Measurements from ENCODE around the gene NSDHL. TPM values are rescaled to one million over a fixed set of nuclear protein-coding genes. Genes with fewer than 3 reads are reported as not detected.

The NSDHL gene
- polyA plus RNA-seq, 3 donors, result 8.2 to 21.3 (median 19.9) TPM

GRCh38 chrX:152822383-152823086 lies 8.3 kb upstream of the NSDHL start:
- 100% methylated on average over 2 of the region's 6 CpGs for WGBS (ENCODE audit: insufficient coverage)
- Histone ChIP-seq H3K4me2 (replicated peaks; ENCODE audit: extremely low read depth, low read length, poor library complexity, severe bottlenecking) (no peak overlapping the region), H3K27me3 (ENCODE audit: control insufficient read depth in 2 of 2, insufficient read depth in 2 of 2, low read length in 2 of 2) (peaks cover 0 to 7% of the 10 kb centered on the region in 2 donors), H3K36me3 (replicated peaks in 1 of 2; ENCODE audit: control insufficient read depth in 1 of 2, insufficient read depth in 2 of 2, low read length in 2 of 2) (no peaks in the 10 kb centered on the region), H2AFZ (ENCODE audit: insufficient read depth, low read depth, low read length, poor library complexity, severe bottlenecking) (no peak overlapping the region), H3K4me3 (replicated peaks in 1 of 3; ENCODE audit: low read depth in 2 of 3, low read length in 3 of 3) (no peak overlapping the region), H3K79me2 (ENCODE audit: insufficient read depth, low read length) (no peaks in the 10 kb centered on the region), H3K27ac (ENCODE audit: low read depth in 1 of 2, low read length in 2 of 2) (no peak overlapping the region), H3K4me1 (ENCODE audit: control insufficient read depth in 1 of 2, insufficient read depth in 2 of 2, low read length in 2 of 2) (no peaks in the 10 kb centered on the region), H3K9ac (ENCODE audit: insufficient read depth, low read length, poor library complexity, severe bottlenecking) (no peak overlapping the region), H3K9me3 (replicated peaks in 1 of 2; ENCODE audit: control insufficient read depth in 1 of 2, insufficient read depth in 1 of 2, low read length in 2 of 2) (no peaks in the 10 kb centered on the region), H4K20me1 (ENCODE audit: insufficient read depth, low read length) (no peaks in the 10 kb centered on the region)
- no peak overlapping the region for H3K27ac Mint-ChIP-seq
- TF ChIP-seq, protein P1, sequence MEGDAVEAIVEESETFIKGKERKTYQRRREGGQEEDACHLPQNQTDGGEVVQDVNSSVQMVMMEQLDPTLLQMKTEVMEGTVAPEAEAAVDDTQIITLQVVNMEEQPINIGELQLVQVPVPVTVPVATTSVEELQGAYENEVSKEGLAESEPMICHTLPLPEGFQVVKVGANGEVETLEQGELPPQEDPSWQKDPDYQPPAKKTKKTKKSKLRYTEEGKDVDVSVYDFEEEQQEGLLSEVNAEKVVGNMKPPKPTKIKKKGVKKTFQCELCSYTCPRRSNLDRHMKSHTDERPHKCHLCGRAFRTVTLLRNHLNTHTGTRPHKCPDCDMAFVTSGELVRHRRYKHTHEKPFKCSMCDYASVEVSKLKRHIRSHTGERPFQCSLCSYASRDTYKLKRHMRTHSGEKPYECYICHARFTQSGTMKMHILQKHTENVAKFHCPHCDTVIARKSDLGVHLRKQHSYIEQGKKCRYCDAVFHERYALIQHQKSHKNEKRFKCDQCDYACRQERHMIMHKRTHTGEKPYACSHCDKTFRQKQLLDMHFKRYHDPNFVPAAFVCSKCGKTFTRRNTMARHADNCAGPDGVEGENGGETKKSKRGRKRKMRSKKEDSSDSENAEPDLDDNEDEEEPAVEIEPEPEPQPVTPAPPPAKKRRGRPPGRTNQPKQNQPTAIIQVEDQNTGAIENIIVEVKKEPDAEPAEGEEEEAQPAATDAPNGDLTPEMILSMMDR (IDR thresholded peaks at IDR 0.05), result no peak
- no peaks in the 10 kb centered on the region for H3K4me1 Mint-ChIP-seq
- no peaks in the 10 kb centered on the region for H3K36me3 Mint-ChIP-seq
- peaks cover 2 to 18% (median 2%) of the 10 kb centered on the region in 3 donors for H3K27me3 Mint-ChIP-seq (ENCODE audit: low read depth in 3 of 3)
- intact Hi-C loops (cut with micrococcal nuclease), result no loop called here
- DNase-seq, result no peak
- no peak overlapping the region for H3K4me3 Mint-ChIP-seq
- no peaks in the 10 kb centered on the region for H3K9me3 Mint-ChIP-seq

DNA sequence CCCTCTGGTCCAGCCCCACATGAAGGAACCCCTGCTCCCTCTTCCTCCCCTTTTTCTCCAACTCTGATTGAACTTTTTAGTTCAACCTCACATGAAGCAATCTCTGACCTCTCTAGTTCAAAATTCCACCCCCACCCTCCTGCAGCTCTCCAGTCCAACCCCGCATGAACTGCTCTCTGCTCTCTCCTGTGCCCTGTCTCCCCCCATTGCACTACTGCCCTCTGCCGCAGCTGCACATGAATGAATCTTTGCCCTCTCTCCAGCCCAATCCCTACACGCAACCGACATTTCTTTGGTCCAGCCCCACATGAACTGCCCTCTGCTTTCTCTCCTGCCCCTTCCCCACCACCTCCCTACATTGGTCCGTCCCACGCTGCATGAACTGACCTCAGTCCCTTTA lies 7.2 kb upstream of the NSDHL start:
- Histone ChIP-seq H3K27me3 (ENCODE audit: control insufficient read depth in 2 of 2, insufficient read depth in 2 of 2, low read length in 2 of 2) (peaks cover 0 to 7% of the 10 kb centered on the region in 2 donors), H4K20me1 (ENCODE audit: insufficient read depth, low read length) (no peaks in the 10 kb centered on the region), H3K4me1 (ENCODE audit: control insufficient read depth in 1 of 2, insufficient read depth in 2 of 2, low read length in 2 of 2) (no peaks in the 10 kb centered on the region), H2AFZ (ENCODE audit: insufficient read depth, low read depth, low read length, poor library complexity, severe bottlenecking) (no peak overlapping the region), H3K4me2 (replicated peaks; ENCODE audit: extremely low read depth, low read length, poor library complexity, severe bottlenecking) (no peak overlapping the region), H3K9ac (ENCODE audit: insufficient read depth, low read length, poor library complexity, severe bottlenecking) (no peak overlapping the region), H3K9me3 (replicated peaks in 1 of 2; ENCODE audit: control insufficient read depth in 1 of 2, insufficient read depth in 1 of 2, low read length in 2 of 2) (no peaks in the 10 kb centered on the region), H3K79me2 (ENCODE audit: insufficient read depth, low read length) (no peaks in the 10 kb centered on the region), H3K27ac (ENCODE audit: low read depth in 1 of 2, low read length in 2 of 2) (no peak overlapping the region), H3K4me3 (replicated peaks in 1 of 3; ENCODE audit: low read depth in 2 of 3, low read length in 3 of 3) (no peak overlapping the region), H3K36me3 (replicated peaks in 1 of 2; ENCODE audit: control insufficient read depth in 1 of 2, insufficient read depth in 2 of 2, low read length in 2 of 2) (no peaks in the 10 kb centered on the region)
- intact Hi-C loops (cut with micrococcal nuclease), result no loop called here
- H3K4me3 Mint-ChIP-seq, result no peak overlapping the region
- no peak overlapping the region for H3K27ac Mint-ChIP-seq
- TF ChIP-seq, protein P1 (IDR thresholded peaks at IDR 0.05), result no peak
- 75% methylated on average over 5 of the region's 6 CpGs for WGBS (ENCODE audit: insufficient coverage)
- DNase-seq, result no peak
- no peaks in the 10 kb centered on the region for H3K9me3 Mint-ChIP-seq
- H3K4me1 Mint-ChIP-seq, result no peaks in the 10 kb centered on the region
- peaks cover 2 to 21% (median 2%) of the 10 kb centered on the region in 3 donors for H3K27me3 Mint-ChIP-seq (ENCODE audit: low read depth in 3 of 3)
- H3K36me3 Mint-ChIP-seq, result peaks cover 0 to 1% of the 10 kb centered on the region in 2 donors
